HEK293 (cell line): ENCODE results near the gene TBC1D5.

Experiments
- CTCF ChIA-PET: fragments of 350-600 bp; formaldehyde crosslinking; extraction: SDS; loops from one replicate; lab custom pipeline; 2021; ENCODE audit warnings: antibody characterized with exemption; lab: Yijun Ruan, JAX
- POLR2A ChIA-PET: fragments of 300-600 bp; formaldehyde crosslinking; extraction: SDS; loops from one replicate; lab custom pipeline; 2020; ENCODE audit warnings: antibody characterized with exemption, inconsistent platforms; lab: Yijun Ruan, JAX
- H3K27ac ChIP-seq: fragments of 200-500 bp; sonication (Bioruptor generic); 2 replicates; pipeline ENCODE4 v1.5.1; 2014; ENCODE audit warnings: low read depth, low read length, control low read depth, inconsistent platforms; ENCODE audit errors: extremely low read depth
- H3K36me3 ChIP-seq, 2 experiments: fragments of 200-500 bp in 1 of 2; sonication (Bioruptor generic) in 1 of 2; 1 replicate in 1 of 2; 2 replicates in 1 of 2; pipeline ENCODE4 v1.5.1; 2014 to 2017; ENCODE audit warnings: inconsistent platforms in 2 of 2, low read length in 2 of 2; ENCODE audit not compliant: control insufficient read depth in 2 of 2, insufficient read depth in 1 of 2
- H3K4me1 ChIP-seq: fragments of 200-500 bp; sonication (Bioruptor generic); 2 replicates; pipeline ENCODE4 v1.5.1; 2014; ENCODE audit warnings: mild to moderate bottlenecking, low read length, inconsistent platforms; ENCODE audit not compliant: control insufficient read depth, insufficient read depth
- H3K4me3 ChIP-seq: 2 replicates; pipeline ENCODE4 v1.5.1; 2011; ENCODE audit warnings: low read depth, mild to moderate bottlenecking, control low read depth, low read length, moderate library complexity
- H3K9me3 ChIP-seq: fragments of 200-500 bp; sonication (Bioruptor generic); 2 replicates; pipeline ENCODE4 v1.5.1; 2014; ENCODE audit warnings: low read depth, low read length, inconsistent platforms; ENCODE audit not compliant: control insufficient read depth, insufficient read depth
- BCL11A ChIP-seq: fragments of 450-650 bp; formaldehyde crosslinking; IDR thresholded peaks from 2 replicates; pipeline ENCODE4 v1.5.1; 2016; ENCODE audit warnings: low read depth, missing biosample characterization, missing genetic modification characterization
- GLIS1 ChIP-seq: fragments of 450-650 bp; formaldehyde crosslinking; IDR thresholded peaks from 2 replicates; pipeline ENCODE4 v1.5.1; 2016; ENCODE audit warnings: missing biosample characterization, missing genetic modification characterization
- HOXA7 ChIP-seq: sonication (generic); formaldehyde crosslinking; IDR thresholded peaks from 2 replicates; pipeline ENCODE4 v1.8.1; 2022; ENCODE audit warnings: missing genetic modification reagents, borderline replicate concordance
- HOXD13 ChIP-seq: sonication (generic); formaldehyde crosslinking; IDR thresholded peaks from 2 replicates; pipeline ENCODE4 v1.8.0; 2022; ENCODE audit warnings: missing genetic modification reagents, borderline replicate concordance
- RBAK ChIP-seq: fragments of 450-650 bp; formaldehyde crosslinking; IDR thresholded peaks from 2 replicates; pipeline ENCODE4 v1.5.1; 2016; ENCODE audit warnings: missing biosample characterization, missing genetic modification characterization
- TRIM28 ChIP-seq: IDR thresholded peaks from 2 replicates; pipeline ENCODE4 v1.6.1; 2011; ENCODE audit warnings: low read length, control low read depth, borderline replicate concordance
- ZFHX2 ChIP-seq: fragments of 450-650 bp; formaldehyde crosslinking; conservative IDR thresholded peaks from 2 replicates; pipeline ENCODE4 v1.5.1; 2016; ENCODE audit warnings: missing biosample characterization, missing genetic modification characterization
- ZNF138 ChIP-seq: fragments of 450-650 bp; formaldehyde crosslinking; IDR thresholded peaks from 2 replicates; pipeline ENCODE4 v1.5.1; 2016; ENCODE audit warnings: missing biosample characterization, missing genetic modification characterization, borderline replicate concordance
- ZNF324 ChIP-seq: fragments of 450-650 bp; formaldehyde crosslinking; IDR thresholded peaks from 2 replicates; pipeline ENCODE4 v1.5.1; 2016; ENCODE audit warnings: missing biosample characterization, missing genetic modification characterization
- ZNF48 ChIP-seq: fragments of 450-650 bp; formaldehyde crosslinking; IDR thresholded peaks from 2 replicates; pipeline ENCODE4 v1.5.1; 2016; ENCODE audit warnings: missing biosample characterization, missing genetic modification characterization
- ZNF548 ChIP-seq: fragments of 450-650 bp; formaldehyde crosslinking; IDR thresholded peaks from 2 replicates; pipeline ENCODE4 v1.5.1; 2016; ENCODE audit warnings: missing biosample characterization, missing genetic modification characterization
- ZNF600 ChIP-seq: fragments of 450-650 bp; formaldehyde crosslinking; IDR thresholded peaks from 2 replicates; pipeline ENCODE4 v1.5.1; 2016; ENCODE audit warnings: missing biosample characterization, missing genetic modification characterization
- ZNF629 ChIP-seq: fragments of 450-650 bp; formaldehyde crosslinking; IDR thresholded peaks from 2 replicates; pipeline ENCODE4 v1.5.1; 2017; ENCODE audit warnings: missing biosample characterization, missing genetic modification characterization
- ZNF677 ChIP-seq: fragments of 450-650 bp; IDR thresholded peaks from 2 replicates; pipeline ENCODE4 v1.5.0; 2018; ENCODE audit warnings: missing biosample characterization, mild to moderate bottlenecking, missing genetic modification characterization, moderate library complexity
- ZSCAN30 ChIP-seq: fragments of 450-650 bp; IDR thresholded peaks from 2 replicates; pipeline ENCODE4 v1.5.1; 2018; ENCODE audit warnings: missing biosample characterization, mild to moderate bottlenecking, missing genetic modification characterization, moderate library complexity
- TF ChIP-seq, protein P1 (sequence below): fragments of 450-650 bp; formaldehyde crosslinking; IDR thresholded peaks from 2 replicates; pipeline ENCODE4 v1.5.1; 2016; ENCODE audit warnings: missing biosample characterization, missing genetic modification characterization
- TF ChIP-seq, protein P2 (sequence below): fragments of 450-650 bp; formaldehyde crosslinking; IDR thresholded peaks from 2 replicates; pipeline ENCODE4 v1.5.1; 2017; ENCODE audit warnings: missing biosample characterization, missing genetic modification characterization

The TBC1D5 gene

DNA sequence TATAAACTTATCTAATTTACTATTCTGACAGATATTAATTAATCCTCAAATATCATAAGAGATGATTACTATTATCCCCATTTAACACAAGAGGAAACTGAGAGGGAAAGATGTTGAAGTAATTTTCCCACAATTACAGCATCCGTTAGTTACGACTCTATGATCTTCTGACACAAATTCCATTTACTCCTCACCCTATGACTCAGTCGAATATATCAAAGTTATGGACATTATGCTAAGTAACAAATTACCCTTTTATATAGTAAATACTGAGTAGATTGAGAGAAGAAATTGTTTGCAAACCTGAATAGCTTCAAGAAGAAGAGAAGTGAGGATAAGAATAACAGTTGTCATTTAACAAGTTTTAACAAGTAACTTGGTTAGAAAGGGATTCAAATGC is 340.0 kb downstream of the TBC1D5 start (continued):
- TF ChIP-seq, protein P1, sequence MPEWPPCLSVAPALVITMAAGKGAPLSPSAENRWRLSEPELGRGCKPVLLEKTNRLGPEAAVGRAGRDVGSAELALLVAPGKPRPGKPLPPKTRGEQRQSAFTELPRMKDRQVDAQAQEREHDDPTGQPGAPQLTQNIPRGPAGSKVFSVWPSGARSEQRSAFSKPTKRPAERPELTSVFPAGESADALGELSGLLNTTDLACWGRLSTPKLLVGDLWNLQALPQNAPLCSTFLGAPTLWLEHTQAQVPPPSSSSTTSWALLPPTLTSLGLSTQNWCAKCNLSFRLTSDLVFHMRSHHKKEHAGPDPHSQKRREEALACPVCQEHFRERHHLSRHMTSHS (tag by site-specific recombination): no peak

DNA sequence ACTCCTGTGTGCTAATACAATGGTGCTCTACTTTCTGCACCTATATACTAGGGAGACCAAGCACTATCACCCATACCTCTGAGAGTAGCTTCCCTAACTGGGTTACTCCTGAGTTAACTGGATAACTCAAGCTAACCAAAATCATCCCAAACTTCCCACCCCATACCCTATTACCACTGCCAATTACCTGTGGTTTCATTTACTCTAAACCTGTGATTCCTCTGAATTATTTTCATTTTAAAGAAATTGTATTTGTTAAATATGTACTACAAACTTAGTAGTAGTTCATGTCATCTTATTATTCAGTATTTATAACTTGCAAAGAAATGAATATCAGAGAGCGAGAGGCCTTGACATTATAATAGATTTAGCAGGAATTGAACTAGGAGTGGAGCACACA is 340.5 kb downstream of the TBC1D5 start:
- Histone ChIP-seq H3K36me3 (no peaks in the 10 kb centered on the region), H3K4me1 (no peaks in the 10 kb centered on the region), H3K4me3 (no peak overlapping the region), H3K9me3 (no peaks in the 10 kb centered on the region), H3K27ac (no peak overlapping the region)
- CTCF ChIA-PET: interaction anchor here (0.5 to 0.9 kb wide), 2 partner anchors 12 to 1104 kb away, joined by 3 read pairs; no protein-coding TSS in a partner anchor
- POLR2A ChIA-PET: interaction anchor here (0.5 kb wide), 1 partner anchor 276 kb away, joined by 3 read pairs; no protein-coding TSS in a partner anchor
- TF ChIP-seq ZNF600 (tag by site-specific recombination): no peak
- TF ChIP-seq ZFHX2 (tag by site-specific recombination): no peak
- TF ChIP-seq RBAK: no peak
- TF ChIP-seq HOXA7 (CRISPR knock-in tag): no peak
- TF ChIP-seq, protein P2, sequence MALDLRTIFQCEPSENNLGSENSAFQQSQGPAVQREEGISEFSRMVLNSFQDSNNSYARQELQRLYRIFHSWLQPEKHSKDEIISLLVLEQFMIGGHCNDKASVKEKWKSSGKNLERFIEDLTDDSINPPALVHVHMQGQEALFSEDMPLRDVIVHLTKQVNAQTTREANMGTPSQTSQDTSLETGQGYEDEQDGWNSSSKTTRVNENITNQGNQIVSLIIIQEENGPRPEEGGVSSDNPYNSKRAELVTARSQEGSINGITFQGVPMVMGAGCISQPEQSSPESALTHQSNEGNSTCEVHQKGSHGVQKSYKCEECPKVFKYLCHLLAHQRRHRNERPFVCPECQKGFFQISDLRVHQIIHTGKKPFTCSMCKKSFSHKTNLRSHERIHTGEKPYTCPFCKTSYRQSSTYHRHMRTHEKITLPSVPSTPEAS (tag by site-specific recombination): no peak
- no peak for TF ChIP-seq GLIS1
- TF ChIP-seq ZNF324 (tag by site-specific recombination): no peak
- TF ChIP-seq ZSCAN30 (tag by site-specific recombination): no peak
- no peak for TF ChIP-seq BCL11A (tag by site-specific recombination)
- TF ChIP-seq HOXD13: no peak
- TF ChIP-seq ZNF677: no peak

DNA sequence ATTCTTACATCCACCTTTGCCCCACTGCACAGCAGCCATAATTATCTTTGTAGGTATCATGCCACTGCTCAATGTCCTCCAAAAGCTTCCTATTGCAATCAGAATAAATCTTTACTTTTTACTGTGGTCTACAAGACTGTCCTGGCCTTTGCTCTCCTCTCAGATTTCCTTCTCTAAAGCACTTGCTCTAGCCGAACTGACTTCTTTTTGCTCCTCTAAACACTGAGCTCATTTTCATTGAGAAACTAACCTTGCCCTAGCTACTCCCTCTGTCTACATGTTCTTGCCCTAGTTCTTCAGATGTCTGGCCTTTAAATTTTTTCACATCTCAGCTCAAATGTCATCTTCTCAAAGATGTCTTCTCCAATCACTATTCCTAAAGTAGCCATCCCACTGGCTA is 342.8 kb downstream of the TBC1D5 start:
- Histone ChIP-seq H3K4me3 (no peak overlapping the region), H3K36me3 (no peaks in the 10 kb centered on the region), H3K9me3 (no peaks in the 10 kb centered on the region), H3K4me1 (no peaks in the 10 kb centered on the region), H3K27ac (no peak overlapping the region)
- ChIA-PET POLR2A (no interaction called here), CTCF (interaction anchor here (0.5 to 1.9 kb wide), 4 partner anchors 14 to 798 kb away, joined by 3 to 10 read pairs (median 4); no protein-coding TSS in a partner anchor)
- TF ChIP-seq TRIM28: no peak
- no peak for TF ChIP-seq ZNF548 (tag by site-specific recombination)
- no peak for TF ChIP-seq ZNF48 (tag by site-specific recombination)
- TF ChIP-seq ZNF629 (tag by site-specific recombination): no peak

DNA sequence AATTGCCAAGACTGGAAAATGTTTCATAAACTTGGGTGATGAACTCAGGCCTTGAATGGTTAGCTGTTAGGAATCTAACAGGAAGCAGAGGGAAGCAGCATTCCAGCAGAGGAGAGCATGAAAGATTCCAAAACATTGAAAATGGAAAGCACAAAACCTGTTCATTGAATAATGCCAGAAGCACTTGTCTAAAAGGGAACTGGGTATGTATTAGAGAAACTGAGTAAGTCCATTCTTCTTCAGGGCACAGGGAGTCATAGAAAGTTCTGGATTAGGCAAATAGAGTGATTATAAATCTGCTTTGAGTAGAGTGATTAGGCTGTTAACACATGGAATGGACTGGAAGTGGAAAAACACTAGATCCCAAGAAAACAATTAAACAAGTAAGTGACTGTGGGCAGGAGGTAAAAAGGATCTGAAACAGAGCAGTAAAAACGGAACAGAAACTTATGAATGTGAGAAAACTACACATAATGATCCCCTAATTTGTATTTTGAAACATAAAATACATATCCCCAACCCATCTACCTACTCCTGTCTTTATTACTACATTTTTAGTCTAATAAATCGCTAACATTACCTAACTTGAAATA is 343.4 kb downstream of the TBC1D5 start:
- H3K27ac ChIP-seq: no peak overlapping the region
- no peaks in the 10 kb centered on the region for H3K36me3 ChIP-seq
- TF ChIP-seq ZNF138 (tag by site-specific recombination): no peak
- no peak overlapping the region for H3K4me3 ChIP-seq
- POLR2A ChIA-PET: no interaction called here
- CTCF ChIA-PET: interaction anchor here (0.9 to 1.9 kb wide), 2 partner anchors 15 to 92 kb away, joined by 3 to 10 read pairs; no protein-coding TSS in a partner anchor
- no peaks in the 10 kb centered on the region for H3K9me3 ChIP-seq
- H3K4me1 ChIP-seq: no peaks in the 10 kb centered on the region
